CD1c-positive myeloid dendritic cell (primary cell): Measurements from ENCODE around the gene TDP2.
"Not testable (repeated sequence)": the region's sequence is repeated elsewhere in the genome, so short reads cannot be mapped to it uniquely, and the experiment has no call there.

Experiments used
- DNase-seq: peaks from one replicate; pipeline ENCODE4 v3.0.0-alpha.2; 2016; ENCODE audit errors: extremely low spot score

The TDP2 gene

DNA sequence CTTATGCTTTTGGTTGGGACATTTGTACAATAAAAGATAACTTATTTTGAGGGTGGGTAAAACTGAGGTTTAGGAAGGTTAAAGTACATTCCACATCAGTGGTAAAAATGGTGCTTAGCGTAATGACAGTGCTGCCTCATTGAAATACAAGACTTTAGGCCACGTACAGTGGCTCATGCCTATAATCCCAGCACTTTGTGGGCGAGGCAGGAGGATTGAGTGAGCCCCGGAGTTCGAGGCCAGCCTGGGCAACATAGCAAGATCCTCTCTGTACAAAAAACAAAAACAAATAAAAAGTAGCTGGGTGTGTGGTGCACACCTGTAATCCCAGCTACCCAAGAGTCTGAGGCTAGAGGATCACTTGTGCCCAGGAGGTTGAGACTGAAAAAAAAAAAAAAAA, 18.4 kb downstream of the TDP2 start:
- no peak for DNase-seq

- no peak for DNase-seq
Measured at GRCh38 chr6:24646771-24647170, 19.9 kb downstream of the TDP2 start.

GRCh38 chr6:24644377-24644776, 22.3 kb downstream of the TDP2 start:
- no peak for DNase-seq

DNA sequence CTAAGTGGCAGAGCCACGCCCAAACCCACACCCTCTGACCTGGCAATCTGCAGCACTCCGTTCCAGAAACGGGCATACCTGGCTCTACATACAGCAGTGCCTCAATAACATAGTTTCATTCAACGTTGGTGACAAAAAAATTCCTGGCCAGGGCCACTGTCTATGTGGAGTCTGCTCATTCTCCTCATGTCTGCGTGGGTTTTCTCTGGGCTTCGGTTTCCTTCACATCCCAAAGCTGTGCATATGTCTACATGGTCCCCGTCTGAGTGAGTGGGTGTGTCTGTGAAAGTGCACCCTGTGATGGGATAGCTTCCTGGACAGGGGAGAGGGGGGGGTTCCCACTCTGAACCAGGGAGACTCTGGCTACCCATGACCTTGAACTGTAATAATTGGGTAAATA, 22.8 kb downstream of the TDP2 start:
- DNase-seq: no peak

GRCh38 chr6:24642061-24642460, 24.6 kb downstream of the TDP2 start:
- no peak for DNase-seq

DNA sequence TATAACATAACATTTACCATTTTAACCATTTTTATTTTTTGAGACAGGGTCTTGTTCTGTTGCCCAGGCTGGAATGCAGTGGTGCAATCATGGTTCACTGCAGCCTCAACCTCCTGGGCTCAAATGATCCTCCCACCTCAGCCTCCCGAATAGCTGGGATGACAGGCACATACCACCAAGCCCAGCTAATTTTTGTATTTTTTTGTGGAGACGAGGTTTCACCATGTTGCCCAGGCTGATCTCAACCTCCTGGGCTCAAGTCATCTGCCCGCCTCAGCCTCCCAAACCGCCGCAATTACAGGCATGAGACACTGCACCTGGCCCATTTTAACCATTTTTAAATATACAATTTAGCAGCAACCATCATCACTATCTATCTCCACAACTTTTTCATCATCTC, 26.1 kb downstream of the TDP2 start:
- DNase-seq: not testable (repeated sequence)

DNA sequence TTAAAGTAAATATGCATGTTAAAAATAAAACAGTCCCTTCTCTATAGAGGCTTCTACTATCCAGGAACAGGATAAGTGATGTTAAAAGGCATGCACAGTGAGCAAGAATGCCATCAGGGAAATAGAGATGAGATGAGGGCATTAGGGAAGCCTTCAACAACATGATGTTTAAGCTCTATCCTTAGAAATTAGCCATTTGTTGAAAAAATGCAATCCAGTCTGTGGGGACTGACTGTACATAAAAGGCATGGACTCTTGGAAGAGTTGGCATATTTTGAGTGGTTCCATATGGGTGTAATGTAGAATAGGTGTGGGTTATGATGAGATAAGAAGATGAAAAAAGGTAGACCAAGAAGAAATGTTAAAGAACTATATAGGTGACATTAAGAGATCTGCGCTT, 26.5 kb downstream of the TDP2 start:
- DNase-seq: no peak

DNA sequence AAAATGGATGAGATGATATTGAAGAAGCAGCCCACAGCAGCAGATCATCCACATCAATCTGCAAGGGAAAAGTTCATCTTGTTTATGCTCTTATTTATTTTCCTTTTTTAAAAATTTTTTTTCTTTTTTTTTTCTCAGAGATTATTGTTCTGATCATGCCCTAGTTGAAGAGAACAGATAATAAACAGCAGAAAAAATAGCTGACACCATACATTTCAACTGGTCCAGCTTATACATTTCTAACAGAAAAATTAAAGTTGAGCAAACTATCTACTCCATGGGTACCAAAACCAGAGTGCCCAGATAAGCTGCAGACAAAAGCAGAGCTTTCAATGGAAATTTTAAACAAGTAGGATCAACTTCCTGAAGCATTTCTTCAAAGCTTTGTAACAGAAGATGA, 30.0 kb downstream of the TDP2 start:
- DNase-seq: no peak

DNA sequence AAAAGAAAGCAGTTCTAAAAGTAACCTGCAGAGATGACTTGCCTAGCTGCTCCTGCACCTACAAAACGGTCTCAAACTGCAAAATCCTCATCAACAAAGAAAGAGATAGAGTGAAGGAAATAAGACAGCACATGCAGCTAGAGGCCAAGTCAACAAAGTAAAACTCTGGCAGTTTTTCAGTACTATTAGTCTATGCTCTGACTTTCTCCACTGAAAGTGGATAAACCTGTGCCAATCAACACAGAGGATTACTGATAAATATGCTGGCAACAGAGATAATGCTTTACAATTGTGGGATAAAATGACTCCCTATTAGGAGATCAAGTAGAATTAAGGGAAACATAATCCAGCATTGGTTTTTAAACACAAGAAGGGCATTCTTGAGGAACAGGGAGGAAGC, 34.1 kb downstream of the TDP2 start:
- no peak for DNase-seq

GRCh38 chr6:24631671-24632070, 35.0 kb downstream of the TDP2 start:
- DNase-seq: no peak

GRCh38 chr6:24630856-24631505, 35.7 kb downstream of the TDP2 start:
- no peak for DNase-seq

DNA sequence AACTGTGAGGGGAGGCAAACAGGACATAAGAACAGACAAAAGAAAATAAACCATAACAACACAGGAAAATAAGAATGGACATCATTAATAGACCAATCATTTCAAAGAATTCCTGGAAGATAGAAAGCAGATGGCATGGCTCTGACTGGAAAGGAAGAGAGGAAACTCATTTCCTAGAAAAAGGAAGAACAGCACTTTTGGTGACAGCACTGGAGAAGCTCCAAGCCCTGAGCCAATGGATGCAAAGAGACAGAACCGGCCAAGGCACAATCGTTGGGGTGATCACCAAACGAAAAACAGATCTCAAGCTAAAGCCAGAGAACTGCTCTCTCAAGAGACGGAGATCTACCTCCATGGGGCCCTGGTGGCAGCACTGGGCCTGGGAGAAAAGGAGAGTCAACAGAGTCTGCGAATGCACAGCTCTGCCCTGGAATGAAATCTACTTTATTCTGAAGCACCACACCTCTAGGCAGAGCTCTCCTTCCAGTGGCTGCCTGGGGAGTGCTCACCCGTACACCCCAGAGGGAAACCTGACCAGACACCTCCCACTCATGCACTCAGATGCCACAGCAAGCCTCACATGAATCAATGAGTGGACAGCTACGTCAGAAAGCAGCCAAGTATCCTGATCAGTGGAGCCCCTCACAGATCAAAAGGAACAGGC, 44.9 kb downstream of the TDP2 start:
- no peak for DNase-seq

- no peak for DNase-seq
Measured at GRCh38 chr6:24620637-24621036, 46.1 kb downstream of the TDP2 start.

GRCh38 chr6:24619661-24620060, 47.0 kb downstream of the TDP2 start:
- DNase-seq: no peak

- DNase-seq: no peak
Measured at GRCh38 chr6:24614648-24615047, 52.1 kb downstream of the TDP2 start.

DNA sequence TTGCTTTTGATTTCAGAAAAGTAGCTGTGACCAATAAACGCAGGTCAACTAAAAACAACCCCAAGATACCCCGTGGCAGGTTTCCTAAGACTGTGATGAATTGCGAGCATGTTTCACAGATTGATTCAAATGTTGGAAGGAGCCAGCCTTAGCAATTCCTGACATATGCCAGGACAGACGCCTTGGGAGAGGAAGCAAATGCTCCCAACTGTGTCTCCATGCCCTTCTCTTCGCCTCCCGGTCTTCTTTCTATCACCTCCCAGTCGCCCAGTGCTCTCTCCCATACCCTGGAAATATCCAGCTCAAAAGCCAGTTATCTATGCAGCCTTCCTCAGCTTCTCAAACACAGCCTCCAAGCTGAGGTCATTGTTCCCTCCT, 52.7 kb downstream of the TDP2 start:
- no peak for DNase-seq

DNA sequence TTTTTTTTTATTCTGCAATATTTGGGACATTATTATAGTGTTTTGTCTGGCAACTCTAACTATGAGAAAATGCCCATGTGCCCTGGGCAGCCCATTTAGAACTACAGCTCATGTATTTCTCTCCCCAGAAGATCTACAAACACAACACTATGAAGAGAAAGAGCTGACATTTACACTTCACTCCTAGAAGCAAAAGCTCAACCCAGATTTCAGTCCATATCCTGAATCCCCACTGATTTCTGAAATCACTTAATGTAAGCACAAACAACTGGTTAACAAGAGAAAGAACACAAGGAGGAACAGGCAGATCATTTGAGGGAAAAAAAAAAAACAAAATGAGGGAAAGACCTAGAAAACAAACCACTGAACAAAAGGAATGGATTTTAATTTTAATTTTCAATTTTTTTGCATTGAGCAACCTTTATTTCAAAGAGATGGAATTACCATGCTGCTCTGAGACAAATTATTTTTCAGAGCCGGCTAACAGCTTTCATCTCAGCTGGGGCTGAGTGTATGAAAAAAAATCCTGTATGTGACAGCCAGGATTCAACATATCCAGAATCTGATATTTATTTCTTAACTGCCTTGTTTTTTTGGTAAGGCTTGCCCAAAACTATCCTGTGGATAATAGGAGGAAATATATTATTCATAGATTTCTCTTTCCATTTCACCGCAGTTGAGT, 53.2 kb downstream of the TDP2 start:
- no peak for DNase-seq

- no peak for DNase-seq
Measured at GRCh38 chr6:24610672-24611071, 56.0 kb downstream of the TDP2 start.

DNA sequence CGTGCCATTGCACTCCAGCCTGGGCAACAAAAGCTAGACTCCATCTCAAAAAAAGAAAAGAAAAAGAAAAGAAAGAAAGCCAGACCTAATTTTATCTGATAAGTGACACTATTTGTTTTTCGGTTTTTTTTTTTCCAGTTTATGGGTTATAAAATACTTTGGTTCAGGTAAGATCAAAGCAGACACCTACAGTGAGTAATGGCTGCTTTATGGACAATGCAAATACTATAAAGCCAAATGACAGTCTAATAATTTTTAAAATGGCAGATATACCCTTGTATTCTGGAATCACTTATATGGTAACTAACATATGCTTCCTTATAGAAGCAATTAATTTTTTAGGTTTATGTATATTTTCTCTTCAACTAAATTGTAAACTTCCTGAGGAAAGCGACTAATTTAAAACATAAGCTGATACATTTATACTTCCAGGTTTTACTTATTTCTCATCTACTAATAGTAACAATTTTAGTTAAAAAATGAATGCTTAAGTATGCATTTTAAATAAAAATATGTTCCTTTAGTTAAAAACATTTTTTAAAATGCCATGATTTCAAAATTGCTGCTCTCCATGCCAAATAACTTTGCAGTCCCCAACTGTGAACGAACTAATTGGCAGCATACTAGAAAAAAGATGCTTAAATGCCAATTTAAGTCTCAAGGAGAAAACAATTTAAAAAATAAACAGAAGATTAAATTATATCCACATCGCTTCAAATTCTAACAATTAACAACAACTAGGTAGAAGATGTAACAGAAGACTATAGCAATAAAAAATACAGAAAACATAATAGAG, 59.2 kb downstream of the TDP2 start:
- DNase-seq: no peak

- no peak for DNase-seq
Measured at GRCh38 chr6:24606200-24606930, 60.3 kb downstream of the TDP2 start.

DNA sequence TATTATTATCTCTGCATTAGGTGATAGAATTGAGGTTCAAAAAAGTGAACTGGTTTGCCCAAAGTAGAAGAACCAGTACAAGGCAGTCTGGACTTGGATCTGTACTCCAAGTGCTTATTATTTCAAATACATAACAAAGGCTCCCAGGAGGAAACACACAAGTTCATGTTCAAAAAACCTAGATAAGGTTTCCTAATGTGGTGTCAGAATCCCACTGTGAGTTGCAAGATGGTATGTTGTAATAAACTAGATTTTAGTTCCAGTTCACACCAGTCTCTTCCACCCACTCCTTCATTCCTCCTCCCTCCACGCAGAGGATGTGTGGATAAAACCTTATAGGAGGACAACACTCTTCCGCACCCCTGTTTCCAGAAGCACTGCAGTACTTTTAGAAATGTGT, 63.5 kb downstream of the TDP2 start:
- no peak for DNase-seq

GRCh38 chr6:24600903-24601302, 65.8 kb downstream of the TDP2 start:
- DNase-seq: no peak
